ENCODE measurements around the gene PZP. TPM values are rescaled to one million over a fixed set of nuclear protein-coding genes. Genes with fewer than 3 reads are reported as not detected.

PZP gene
- total and polyA plus RNA-seq, 2 donors from 2014 or later, result 0.31 TPM; not detected in 1

DNA sequence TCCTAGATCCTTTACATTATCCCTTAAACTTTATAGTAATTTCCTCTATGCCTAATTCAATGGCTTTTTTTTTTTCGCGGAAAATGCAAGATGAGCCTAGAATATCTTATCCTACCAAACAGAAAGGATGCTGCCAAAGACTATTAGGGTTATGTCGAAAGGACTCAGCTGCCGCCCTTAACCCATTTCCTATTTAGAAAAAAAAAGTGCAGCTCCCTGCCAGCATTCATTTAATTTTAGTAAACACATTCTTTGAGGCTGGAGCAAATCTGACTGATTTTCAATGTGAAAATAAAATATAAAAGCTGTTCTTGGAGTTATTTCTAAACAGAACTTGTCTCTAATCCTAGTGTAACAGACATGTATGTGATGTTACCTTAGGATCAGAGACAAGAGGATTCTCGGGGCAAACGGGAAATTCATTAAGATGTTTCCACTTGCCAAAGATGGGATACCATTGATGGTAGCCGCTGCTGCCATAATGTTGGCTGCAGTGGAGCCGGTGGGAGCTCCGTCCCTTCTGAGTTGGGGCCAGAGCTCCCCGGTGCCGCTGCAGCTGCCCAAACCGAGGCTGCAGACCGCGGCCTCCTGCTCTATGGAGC is 84.3 kb downstream of the PZP start:
- H3K9ac ChIP-seq (ENCODE audit: low read length in 3 of 3), result no peak overlapping the region
- H3K4me1 ChIP-seq (ENCODE audit: control insufficient read depth in 2 of 3, insufficient read depth in 2 of 3, low read depth in 1 of 3, low read length in 3 of 3), result peaks cover 0 to 10% (median 0%) of the 10 kb centered on the region in 3 donors
- H3K9me3 ChIP-seq (ENCODE audit: control insufficient read depth in 2 of 3, insufficient read depth in 1 of 3, low read length in 3 of 3), result no peaks in the 10 kb centered on the region
- H3K27me3 ChIP-seq (ENCODE audit: control insufficient read depth, insufficient read depth, low read length), result no peaks in the 10 kb centered on the region
- intact Hi-C loops (cut with DNase I), result no loop called here
- TF ChIP-seq, protein P1, sequence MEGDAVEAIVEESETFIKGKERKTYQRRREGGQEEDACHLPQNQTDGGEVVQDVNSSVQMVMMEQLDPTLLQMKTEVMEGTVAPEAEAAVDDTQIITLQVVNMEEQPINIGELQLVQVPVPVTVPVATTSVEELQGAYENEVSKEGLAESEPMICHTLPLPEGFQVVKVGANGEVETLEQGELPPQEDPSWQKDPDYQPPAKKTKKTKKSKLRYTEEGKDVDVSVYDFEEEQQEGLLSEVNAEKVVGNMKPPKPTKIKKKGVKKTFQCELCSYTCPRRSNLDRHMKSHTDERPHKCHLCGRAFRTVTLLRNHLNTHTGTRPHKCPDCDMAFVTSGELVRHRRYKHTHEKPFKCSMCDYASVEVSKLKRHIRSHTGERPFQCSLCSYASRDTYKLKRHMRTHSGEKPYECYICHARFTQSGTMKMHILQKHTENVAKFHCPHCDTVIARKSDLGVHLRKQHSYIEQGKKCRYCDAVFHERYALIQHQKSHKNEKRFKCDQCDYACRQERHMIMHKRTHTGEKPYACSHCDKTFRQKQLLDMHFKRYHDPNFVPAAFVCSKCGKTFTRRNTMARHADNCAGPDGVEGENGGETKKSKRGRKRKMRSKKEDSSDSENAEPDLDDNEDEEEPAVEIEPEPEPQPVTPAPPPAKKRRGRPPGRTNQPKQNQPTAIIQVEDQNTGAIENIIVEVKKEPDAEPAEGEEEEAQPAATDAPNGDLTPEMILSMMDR (IDR thresholded peaks at IDR 0.05; ENCODE audit: borderline replicate concordance, extremely low read depth, insufficient read depth), result no peak
- no peaks in the 10 kb centered on the region for H3K36me3 ChIP-seq (ENCODE audit: control insufficient read depth in 2 of 3, insufficient read depth in 3 of 3, low read length in 3 of 3)
- no peak for FAIRE-seq
- DNase-seq, result peak in 1 of 5 donors; percentile 7
- peak overlapping the region; percentile 22 to 75 for H3K27ac ChIP-seq (ENCODE audit: low read depth in 2 of 2, low read length in 2 of 2)
- H3K4me3 ChIP-seq (ENCODE audit: low read length in 3 of 3), result peak overlapping the region in 2 of 3 donors; percentile 41 to 48

DNA sequence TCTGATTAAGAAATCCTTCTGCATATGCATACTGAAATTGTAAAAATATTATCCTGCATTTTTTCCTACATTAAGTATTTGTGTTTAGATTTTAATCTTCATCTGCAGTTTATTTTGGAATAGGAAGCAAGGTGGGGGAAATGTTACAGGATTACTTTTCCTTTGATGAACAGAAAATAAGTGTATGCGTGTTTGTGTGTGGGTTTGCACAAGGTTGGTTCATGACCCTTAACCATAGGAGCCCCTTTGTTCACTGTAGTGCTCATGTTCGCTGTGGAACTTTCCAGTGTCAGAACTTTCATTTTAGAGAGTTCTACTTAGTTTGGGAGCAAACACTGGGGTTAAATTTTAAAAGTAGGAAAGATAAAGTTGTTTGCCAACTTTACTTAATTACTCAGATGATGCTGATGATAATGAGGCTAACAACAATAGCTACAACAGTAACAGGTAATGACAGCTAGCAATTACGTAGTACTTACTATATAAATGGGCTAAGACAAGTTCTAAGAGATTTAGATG is 86.0 kb downstream of the PZP start:
- H3K9ac ChIP-seq (ENCODE audit: low read length in 3 of 3), result no peak overlapping the region
- no peak overlapping the region for H3K4me3 ChIP-seq (ENCODE audit: low read length in 3 of 3)
- H3K4me1 ChIP-seq (ENCODE audit: control insufficient read depth in 2 of 3, insufficient read depth in 2 of 3, low read depth in 1 of 3, low read length in 3 of 3), result peaks cover 0 to 15% (median 4%) of the 10 kb centered on the region in 3 donors
- H3K27me3 ChIP-seq (ENCODE audit: control insufficient read depth, insufficient read depth, low read length), result no peaks in the 10 kb centered on the region
- TF ChIP-seq, protein P1 (IDR thresholded peaks at IDR 0.05; ENCODE audit: borderline replicate concordance, extremely low read depth, insufficient read depth), result no peak
- FAIRE-seq (no peak), DNase-seq (no peak)
- no peaks in the 10 kb centered on the region for H3K36me3 ChIP-seq (ENCODE audit: control insufficient read depth in 2 of 3, insufficient read depth in 3 of 3, low read length in 3 of 3)
- peak overlapping the region in 1 of 2 donors; percentile 29 for H3K27ac ChIP-seq (ENCODE audit: low read depth in 2 of 2, low read length in 2 of 2)
- intact Hi-C loops (cut with DNase I), result no loop called here
- H3K9me3 ChIP-seq (ENCODE audit: control insufficient read depth in 2 of 3, insufficient read depth in 1 of 3, low read length in 3 of 3), result no peaks in the 10 kb centered on the region

DNA sequence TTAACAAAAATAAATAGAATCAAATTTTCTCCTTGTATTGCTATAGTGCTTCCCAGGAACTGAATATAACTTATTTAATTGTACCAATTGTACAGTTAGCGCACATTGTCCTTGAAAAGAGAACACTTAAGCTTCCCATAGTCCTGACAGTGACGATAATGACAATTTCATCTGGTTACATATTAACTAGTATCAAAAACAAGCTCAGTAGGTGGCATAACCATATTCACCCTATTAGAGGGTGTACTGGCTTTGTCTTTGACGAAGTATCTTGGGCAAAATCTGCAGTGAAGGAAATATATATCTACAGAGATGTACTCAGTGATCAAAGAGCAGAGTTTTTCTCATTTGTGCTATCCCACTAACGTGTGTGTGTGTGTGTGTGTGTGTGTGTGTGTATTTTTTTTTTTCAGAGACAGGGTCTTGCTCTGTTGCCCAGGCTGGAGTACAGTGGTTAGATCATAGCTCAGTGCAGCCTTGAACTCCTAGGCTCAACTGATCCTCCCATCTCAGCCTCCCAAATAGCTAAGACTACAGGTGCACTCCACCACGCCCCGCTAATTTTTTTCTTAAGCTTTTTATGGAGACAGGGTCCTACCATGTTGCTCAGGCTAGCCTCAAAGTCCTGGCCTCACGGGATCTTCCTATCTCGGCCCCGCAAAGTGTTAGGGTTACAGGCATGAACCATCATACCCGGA is 87.6 kb downstream of the PZP start:
- Histone ChIP-seq H3K4me1 (ENCODE audit: control insufficient read depth in 2 of 3, insufficient read depth in 2 of 3, low read depth in 1 of 3, low read length in 3 of 3) (peaks cover 0 to 15% (median 4%) of the 10 kb centered on the region in 3 donors), H3K9ac (ENCODE audit: low read length in 3 of 3) (no peak overlapping the region)

More for the DNA sequence above, 87.6 kb downstream of the PZP start:
- H3K9me3 ChIP-seq (ENCODE audit: control insufficient read depth in 2 of 3, insufficient read depth in 1 of 3, low read length in 3 of 3), result no peaks in the 10 kb centered on the region
- DNase-seq (no peak), FAIRE-seq (no peak)
- H3K27me3 ChIP-seq (ENCODE audit: control insufficient read depth, insufficient read depth, low read length), result no peaks in the 10 kb centered on the region
- no peak overlapping the region for H3K27ac ChIP-seq (ENCODE audit: low read depth in 2 of 2, low read length in 2 of 2)
- intact Hi-C loops (cut with DNase I), result no loop called here
- no peak overlapping the region for H3K4me3 ChIP-seq (ENCODE audit: low read length in 3 of 3)
- H3K36me3 ChIP-seq (ENCODE audit: control insufficient read depth in 2 of 3, insufficient read depth in 3 of 3, low read length in 3 of 3), result no peaks in the 10 kb centered on the region
- TF ChIP-seq, protein P1 (IDR thresholded peaks at IDR 0.05; ENCODE audit: borderline replicate concordance, extremely low read depth, insufficient read depth), result no peak

Data from kidney (tissue), 14 donors.